C4-2B (cell line): ENCODE data around the gene GREM1.

Experiments
- H3K27ac ChIP-seq: fragments of 450-650 bp; 2 replicates; pipeline ENCODE4 v1.5.1; 2017
- ZFX ChIP-seq: fragments of 450-650 bp; IDR thresholded peaks from 2 replicates; pipeline ENCODE4 v1.6.1; 2017
- TF ChIP-seq, protein P1 (sequence below): fragments of 450-650 bp; conservative IDR thresholded peaks from 2 replicates; pipeline ENCODE4 v1.5.1; 2017; ENCODE audit warnings: mild to moderate bottlenecking

The GREM1 gene

DNA sequence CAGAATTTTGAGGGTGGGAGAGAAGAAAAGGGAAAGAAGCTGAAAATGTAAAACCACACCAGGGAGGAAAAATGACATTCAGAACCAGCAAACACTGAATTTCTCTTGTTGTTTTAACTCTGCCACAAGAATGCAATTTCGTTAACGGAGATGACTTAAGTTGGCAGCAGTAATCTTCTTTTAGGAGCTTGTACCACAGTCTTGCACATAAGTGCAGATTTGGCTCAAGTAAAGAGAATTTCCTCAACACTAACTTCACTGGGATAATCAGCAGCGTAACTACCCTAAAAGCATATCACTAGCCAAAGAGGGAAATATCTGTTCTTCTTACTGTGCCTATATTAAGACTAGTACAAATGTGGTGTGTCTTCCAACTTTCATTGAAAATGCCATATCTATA lies 15.5 kb downstream of the GREM1 start:
- H3K27ac ChIP-seq = no peak overlapping the region
- no peak for TF ChIP-seq ZFX
- TF ChIP-seq, protein P1, sequence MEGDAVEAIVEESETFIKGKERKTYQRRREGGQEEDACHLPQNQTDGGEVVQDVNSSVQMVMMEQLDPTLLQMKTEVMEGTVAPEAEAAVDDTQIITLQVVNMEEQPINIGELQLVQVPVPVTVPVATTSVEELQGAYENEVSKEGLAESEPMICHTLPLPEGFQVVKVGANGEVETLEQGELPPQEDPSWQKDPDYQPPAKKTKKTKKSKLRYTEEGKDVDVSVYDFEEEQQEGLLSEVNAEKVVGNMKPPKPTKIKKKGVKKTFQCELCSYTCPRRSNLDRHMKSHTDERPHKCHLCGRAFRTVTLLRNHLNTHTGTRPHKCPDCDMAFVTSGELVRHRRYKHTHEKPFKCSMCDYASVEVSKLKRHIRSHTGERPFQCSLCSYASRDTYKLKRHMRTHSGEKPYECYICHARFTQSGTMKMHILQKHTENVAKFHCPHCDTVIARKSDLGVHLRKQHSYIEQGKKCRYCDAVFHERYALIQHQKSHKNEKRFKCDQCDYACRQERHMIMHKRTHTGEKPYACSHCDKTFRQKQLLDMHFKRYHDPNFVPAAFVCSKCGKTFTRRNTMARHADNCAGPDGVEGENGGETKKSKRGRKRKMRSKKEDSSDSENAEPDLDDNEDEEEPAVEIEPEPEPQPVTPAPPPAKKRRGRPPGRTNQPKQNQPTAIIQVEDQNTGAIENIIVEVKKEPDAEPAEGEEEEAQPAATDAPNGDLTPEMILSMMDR = no peak

- H3K27ac ChIP-seq = no peak overlapping the region
Observed at GRCh38 chr15:32735989-32736700, 18.3 kb downstream of the GREM1 start.

GRCh38 chr15:32736701-32737061 lies 18.9 kb downstream of the GREM1 start:
- TF ChIP-seq ZFX = no peak
- TF ChIP-seq, protein P1 = no peak

More at GRCh38 chr15:32735989-32736700, 18.3 kb downstream of the GREM1 start:
- TF ChIP-seq ZFX = no peak
- TF ChIP-seq, protein P1 = no peak

GRCh38 chr15:32737304-32737703 lies 19.5 kb downstream of the GREM1 start:
- no peak overlapping the region for H3K27ac ChIP-seq
- TF ChIP-seq ZFX = no peak

More at GRCh38 chr15:32736701-32737061, 18.9 kb downstream of the GREM1 start:
- H3K27ac ChIP-seq = no peak overlapping the region

- TF ChIP-seq, protein P1 = no peak
- no peak for TF ChIP-seq ZFX
- H3K27ac ChIP-seq = no peak overlapping the region
Observed at GRCh38 chr15:32738666-32739065, 20.9 kb downstream of the GREM1 start.

DNA sequence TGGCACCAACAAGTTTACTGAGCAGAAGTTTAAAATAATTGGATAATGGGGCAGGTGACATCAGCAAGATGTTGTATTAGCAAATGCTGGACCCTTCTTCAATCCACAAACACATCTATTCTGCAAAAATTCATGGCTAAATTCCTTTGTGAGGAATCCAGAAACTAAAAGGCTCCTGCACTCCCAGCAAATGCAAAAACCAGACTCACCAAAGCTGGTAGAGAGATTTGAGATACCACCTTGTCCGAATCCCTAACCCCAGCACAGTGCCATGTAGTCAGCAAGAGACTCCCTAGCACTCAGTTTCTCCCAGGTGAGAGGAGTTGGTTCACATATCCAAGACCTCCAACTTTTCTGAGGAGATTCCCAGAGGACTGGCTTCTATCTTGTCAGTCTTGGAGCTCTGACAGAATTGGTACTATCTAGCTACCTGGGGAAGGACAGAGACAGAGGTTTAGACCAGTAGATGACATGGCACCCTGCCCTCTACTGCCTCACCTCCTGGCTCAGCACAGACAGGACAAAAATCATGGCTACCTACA lies 21.8 kb downstream of the GREM1 start:
- H3K27ac ChIP-seq = no peak overlapping the region
- TF ChIP-seq, protein P1 = no peak
- TF ChIP-seq ZFX = no peak

GRCh38 chr15:32743411-32744140 lies 25.8 kb downstream of the GREM1 start:
- no peak overlapping the region for H3K27ac ChIP-seq
- no peak for TF ChIP-seq ZFX
- TF ChIP-seq, protein P1 = no peak
